ENCODE results near the gene PFDN1.

PFDN1 gene

DNA sequence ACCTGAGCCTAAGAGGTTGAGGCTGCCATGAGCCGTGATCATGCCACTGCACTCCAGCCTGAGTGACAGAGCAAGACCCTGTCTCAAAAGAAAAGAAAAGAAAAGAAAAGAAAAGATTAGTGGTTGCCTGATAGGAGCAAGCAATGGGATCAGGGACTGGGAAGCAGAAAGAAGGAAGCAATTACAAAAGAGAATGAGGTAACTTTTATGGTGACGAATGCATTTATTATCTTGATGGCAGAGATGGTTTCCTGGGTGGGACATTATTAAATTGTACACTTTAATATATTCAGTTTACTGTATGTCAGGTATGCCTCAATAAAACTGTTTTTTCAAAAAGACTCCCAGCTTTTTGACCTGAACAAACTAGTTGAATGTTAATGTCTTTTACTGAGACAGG, 7.5 kb upstream of the PFDN1 start:
- TF ChIP-seq, protein P1, sequence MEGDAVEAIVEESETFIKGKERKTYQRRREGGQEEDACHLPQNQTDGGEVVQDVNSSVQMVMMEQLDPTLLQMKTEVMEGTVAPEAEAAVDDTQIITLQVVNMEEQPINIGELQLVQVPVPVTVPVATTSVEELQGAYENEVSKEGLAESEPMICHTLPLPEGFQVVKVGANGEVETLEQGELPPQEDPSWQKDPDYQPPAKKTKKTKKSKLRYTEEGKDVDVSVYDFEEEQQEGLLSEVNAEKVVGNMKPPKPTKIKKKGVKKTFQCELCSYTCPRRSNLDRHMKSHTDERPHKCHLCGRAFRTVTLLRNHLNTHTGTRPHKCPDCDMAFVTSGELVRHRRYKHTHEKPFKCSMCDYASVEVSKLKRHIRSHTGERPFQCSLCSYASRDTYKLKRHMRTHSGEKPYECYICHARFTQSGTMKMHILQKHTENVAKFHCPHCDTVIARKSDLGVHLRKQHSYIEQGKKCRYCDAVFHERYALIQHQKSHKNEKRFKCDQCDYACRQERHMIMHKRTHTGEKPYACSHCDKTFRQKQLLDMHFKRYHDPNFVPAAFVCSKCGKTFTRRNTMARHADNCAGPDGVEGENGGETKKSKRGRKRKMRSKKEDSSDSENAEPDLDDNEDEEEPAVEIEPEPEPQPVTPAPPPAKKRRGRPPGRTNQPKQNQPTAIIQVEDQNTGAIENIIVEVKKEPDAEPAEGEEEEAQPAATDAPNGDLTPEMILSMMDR (IDR thresholded peaks at IDR 0.05; ENCODE audit: low read length): no peak
- no peak for TF ChIP-seq EZH2 (IDR thresholded peaks at IDR 0.05; ENCODE audit: borderline replicate concordance, low read length)
- no peak overlapping the region for H2AFZ ChIP-seq (ENCODE audit: low read length)
- no peaks in the 10 kb centered on the region for H4K20me1 ChIP-seq (ENCODE audit: insufficient read depth, low read length)
- no peaks in the 10 kb centered on the region for H3K9me3 ChIP-seq (ENCODE audit: low read length)
- H3F3A ChIP-seq (ENCODE audit: insufficient read depth, low read length): no peaks in the 10 kb centered on the region
- no peaks in the 10 kb centered on the region for H3K4me1 ChIP-seq (ENCODE audit: insufficient read depth, low read length, severe bottlenecking)
- no peaks in the 10 kb centered on the region for H3K79me2 ChIP-seq (ENCODE audit: insufficient read depth, low read length)
- H3K27ac ChIP-seq (ENCODE audit: low read depth, low read length, poor library complexity, severe bottlenecking): no peak overlapping the region
- no peak overlapping the region for H3K9ac ChIP-seq (ENCODE audit: low read length)
- no peak overlapping the region for H3K4me3 ChIP-seq (ENCODE audit: low read depth, low read length, poor library complexity, severe bottlenecking)
- H3K9me2 ChIP-seq (ENCODE audit: low read depth, low read length): no peaks in the 10 kb centered on the region
- no peak overlapping the region for H3K4me2 ChIP-seq (ENCODE audit: low read length)
- no peaks in the 10 kb centered on the region for H3K36me3 ChIP-seq (ENCODE audit: insufficient read depth, low read length)
- H3K27me3 ChIP-seq (ENCODE audit: insufficient read depth, low read length): no peaks in the 10 kb centered on the region

DNA sequence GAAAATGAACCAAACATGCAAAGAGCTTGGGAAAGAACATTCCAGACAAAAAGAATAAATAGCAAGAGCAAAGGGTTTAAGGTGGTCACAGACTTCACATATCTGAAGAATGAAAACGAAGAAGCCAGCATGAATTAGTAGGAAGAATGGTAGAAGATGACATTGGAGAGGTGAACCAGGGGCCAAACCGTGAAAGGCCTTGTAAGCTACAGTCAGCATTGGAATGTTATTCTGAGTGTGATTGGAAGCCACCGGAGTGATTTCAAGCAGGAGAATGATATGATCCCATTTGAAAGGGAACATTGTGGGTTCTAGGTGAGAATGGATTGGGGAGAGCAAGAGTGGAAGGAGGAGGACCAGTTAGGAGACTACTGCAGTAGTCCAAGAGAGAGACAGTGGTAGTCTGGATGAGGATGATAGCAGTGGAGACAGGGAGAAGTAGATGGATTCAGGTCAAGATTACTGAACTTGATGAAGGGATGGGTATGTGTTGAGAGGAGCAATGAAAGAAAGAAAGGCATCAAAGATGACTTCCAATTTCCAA, 6.9 kb upstream of the PFDN1 start:
- Histone ChIP-seq H3K4me2 (ENCODE audit: low read length) (no peak overlapping the region), H3K36me3 (ENCODE audit: insufficient read depth, low read length) (no peaks in the 10 kb centered on the region), H3K27ac (ENCODE audit: low read depth, low read length, poor library complexity, severe bottlenecking) (no peak overlapping the region), H3K9me2 (ENCODE audit: low read depth, low read length) (no peaks in the 10 kb centered on the region), H3K4me1 (ENCODE audit: insufficient read depth, low read length, severe bottlenecking) (no peaks in the 10 kb centered on the region), H4K20me1 (ENCODE audit: insufficient read depth, low read length) (no peaks in the 10 kb centered on the region), H2AFZ (ENCODE audit: low read length) (no peak overlapping the region), H3K4me3 (ENCODE audit: low read depth, low read length, poor library complexity, severe bottlenecking) (no peak overlapping the region), H3K27me3 (ENCODE audit: insufficient read depth, low read length) (no peaks in the 10 kb centered on the region), H3F3A (ENCODE audit: insufficient read depth, low read length) (no peaks in the 10 kb centered on the region), H3K9me3 (ENCODE audit: low read length) (no peaks in the 10 kb centered on the region), H3K79me2 (ENCODE audit: insufficient read depth, low read length) (no peaks in the 10 kb centered on the region), H3K9ac (ENCODE audit: low read length) (no peak overlapping the region)
- TF ChIP-seq EZH2 (IDR thresholded peaks at IDR 0.05; ENCODE audit: borderline replicate concordance, low read length): no peak
- TF ChIP-seq, protein P1 (IDR thresholded peaks at IDR 0.05; ENCODE audit: low read length): no peak

DNA sequence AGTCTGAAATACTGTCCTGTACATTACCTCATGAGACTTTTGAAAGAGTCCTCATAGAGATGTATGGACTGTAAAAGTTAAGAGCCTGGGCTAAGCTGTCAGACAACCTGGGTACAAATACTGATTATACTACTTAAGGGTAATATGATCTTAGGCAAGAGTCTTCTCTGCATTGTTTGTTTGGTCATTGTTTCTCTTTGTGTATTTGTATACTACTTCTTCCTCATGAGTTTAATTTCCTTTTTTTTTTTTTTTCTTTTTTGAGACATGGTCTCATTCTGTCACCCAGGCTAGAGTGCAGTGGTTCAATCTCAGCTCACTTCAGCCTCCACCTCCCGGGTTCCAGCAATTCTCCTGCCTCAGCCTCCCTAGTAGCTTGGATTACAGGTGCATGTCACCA, 2.6 kb upstream of the PFDN1 start:
- Histone ChIP-seq H3K27ac (ENCODE audit: low read depth, low read length, poor library complexity, severe bottlenecking) (no peak overlapping the region), H2AFZ (ENCODE audit: low read length) (no peak overlapping the region), H3K4me2 (ENCODE audit: low read length) (no peak overlapping the region), H3K27me3 (ENCODE audit: insufficient read depth, low read length) (no peaks in the 10 kb centered on the region), H3K9me2 (ENCODE audit: low read depth, low read length) (no peaks in the 10 kb centered on the region), H3K9me3 (ENCODE audit: low read length) (no peaks in the 10 kb centered on the region), H3K4me3 (ENCODE audit: low read depth, low read length, poor library complexity, severe bottlenecking) (no peak overlapping the region), H3K36me3 (ENCODE audit: insufficient read depth, low read length) (no peaks in the 10 kb centered on the region), H3F3A (ENCODE audit: insufficient read depth, low read length) (no peaks in the 10 kb centered on the region), H3K9ac (ENCODE audit: low read length) (no peak overlapping the region), H3K79me2 (ENCODE audit: insufficient read depth, low read length) (peaks cover 23% of the 10 kb centered on the region), H3K4me1 (ENCODE audit: insufficient read depth, low read length, severe bottlenecking) (peaks cover 21% of the 10 kb centered on the region), H4K20me1 (ENCODE audit: insufficient read depth, low read length) (no peaks in the 10 kb centered on the region)
- TF ChIP-seq EZH2 (IDR thresholded peaks at IDR 0.05; ENCODE audit: borderline replicate concordance, low read length): no peak
- TF ChIP-seq, protein P1 (IDR thresholded peaks at IDR 0.05; ENCODE audit: low read length): no peak
